Natural killer cell (primary cell): ENCODE results near the gene SHC2. TPM values are rescaled to one million over a fixed set of nuclear protein-coding genes. Genes with fewer than 3 reads are reported as not detected.
A peak's percentile ranks its signal among the peaks of the same experiment; 100 is the strongest.
"Not testable (repeated sequence)": the region's sequence is repeated elsewhere in the genome, so short reads cannot be mapped to it uniquely, and the experiment has no call there.

ENCODE experiments used
- ATAC-seq, 3 donors: fragments of 150-1000 bp in 2 of 3; fragments of 200-7000 bp in 1 of 3; cut with Tn5 transposase; 1 replicate in 1 of 3; 2 replicates in 2 of 3; pipeline ENCODE4 v1.10.0; 2021; ENCODE audit warnings: mild to moderate bottlenecking in 2 of 3, moderate library complexity in 2 of 3
- DNase-seq, 2 donors: peaks; one replicate each; pipeline versions ENCODE4 v3.0.0 to v3.0.0-alpha.2; 2013 to 2021; ENCODE audit warnings: mixed read lengths in 1 of 2
- H3K27ac ChIP-seq: one replicate; pipeline ENCODE4 v1.5.1; 2013; ENCODE audit warnings: mild to moderate bottlenecking, low read length
- H3K27me3 ChIP-seq: one replicate; pipeline ENCODE4 v1.6.1; 2013; ENCODE audit warnings: low read length; ENCODE audit not compliant: control insufficient read depth, insufficient read depth
- H3K36me3 ChIP-seq: one replicate; pipeline ENCODE4 v1.6.1; 2013; ENCODE audit warnings: low read length; ENCODE audit not compliant: control insufficient read depth, insufficient read depth
- H3K4me1 ChIP-seq: one replicate; pipeline ENCODE4 v1.6.1; 2013; ENCODE audit warnings: low read length; ENCODE audit not compliant: control insufficient read depth, insufficient read depth
- H3K4me3 ChIP-seq: one replicate; pipeline ENCODE4 v1.5.1; 2013; ENCODE audit warnings: low read length
- H3K9me3 ChIP-seq: one replicate; pipeline ENCODE4 v1.6.1; 2013; ENCODE audit warnings: low read length; ENCODE audit not compliant: control insufficient read depth, insufficient read depth
- H3K27ac Mint-ChIP-seq, 2 donors: one replicate each; pipeline ENCODE4 v1.8.0; 2022; ENCODE audit warnings: mild to moderate bottlenecking in 2 of 2, mixed read lengths in 2 of 2, moderate library complexity in 1 of 2
- H3K27me3 Mint-ChIP-seq, 2 donors: one replicate each; pipeline ENCODE4 v1.8.0; 2022; ENCODE audit warnings: low read depth in 2 of 2, mixed read lengths in 2 of 2
- H3K36me3 Mint-ChIP-seq: one replicate; pipeline ENCODE4 v1.8.0; 2022; ENCODE audit warnings: mixed read lengths
- H3K4me1 Mint-ChIP-seq, 2 donors: one replicate each; pipeline ENCODE4 v1.8.0; 2022; ENCODE audit warnings: mixed read lengths in 2 of 2
- H3K4me3 Mint-ChIP-seq: one replicate; pipeline ENCODE4 v1.8.0; 2022; ENCODE audit warnings: mild to moderate bottlenecking, moderate library complexity, mixed read lengths
- H3K9me3 Mint-ChIP-seq, 2 donors: one replicate each; pipeline ENCODE4 v1.8.0; 2022; ENCODE audit warnings: mixed read lengths in 2 of 2
- WGBS: methylation state at CpG from one replicate; pipeline ENCODE4 v1.1.7; 2013; ENCODE audit warnings: missing lambda C conversion rate; ENCODE audit not compliant: insufficient coverage; 5-methylcytosine and 5-hydroxymethylcytosine counted together
- intact Hi-C: fragments of 100-400 bp; cut with micrococcal nuclease; formaldehyde crosslinking; loops from one replicate; pipeline ENCODE4 v1.14.2; 2022
- total RNA-seq, 4 donors: library from RNA; stranded (reverse); fragments of 120-200 nt in 1 of 4; gene quantifications; one replicate each; pipeline versions ENCODE4 v1.2.3 to v1.2.4, GENCODE V29; 2013 to 2022
- TF ChIP-seq, protein P1 (sequence below): fragments of 200-600 bp; IDR thresholded peaks from one replicate; pipeline ENCODE4 v1.8.0; 2022; ENCODE audit warnings: antibody characterized with exemption

The SHC2 gene
- total RNA-seq, 3 donors from 2014 or later (not counting 1 experiment from before 2014, with no cell fraction given): 0.75 TPM; not detected in 2

DNA sequence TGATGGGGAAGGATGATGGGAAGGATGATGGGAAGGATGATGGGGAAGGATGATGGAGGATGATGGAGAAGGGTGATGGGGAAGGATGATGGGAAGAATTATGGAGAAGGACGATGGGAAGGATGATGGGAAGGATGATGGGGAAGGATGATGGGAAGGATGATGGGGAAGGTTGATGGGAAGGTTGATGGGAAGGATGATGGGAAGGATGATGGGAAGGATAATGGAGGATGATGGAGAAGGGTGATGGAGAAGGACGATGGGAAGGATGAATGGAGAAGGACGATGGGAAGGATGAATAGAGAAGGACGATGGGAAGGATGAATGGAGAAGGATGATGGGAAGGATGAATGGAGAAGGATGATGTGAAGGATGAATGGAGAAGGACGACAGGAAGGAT lies 65.4 kb downstream of the SHC2 start:
- H3K27ac Mint-ChIP-seq: peak overlapping the region in 1 of 2 donors; percentile 9
- WGBS: 82% methylated on average over 5 of the region's 5 CpGs
- no peaks in the 10 kb centered on the region for H3K27me3 Mint-ChIP-seq

DNA sequence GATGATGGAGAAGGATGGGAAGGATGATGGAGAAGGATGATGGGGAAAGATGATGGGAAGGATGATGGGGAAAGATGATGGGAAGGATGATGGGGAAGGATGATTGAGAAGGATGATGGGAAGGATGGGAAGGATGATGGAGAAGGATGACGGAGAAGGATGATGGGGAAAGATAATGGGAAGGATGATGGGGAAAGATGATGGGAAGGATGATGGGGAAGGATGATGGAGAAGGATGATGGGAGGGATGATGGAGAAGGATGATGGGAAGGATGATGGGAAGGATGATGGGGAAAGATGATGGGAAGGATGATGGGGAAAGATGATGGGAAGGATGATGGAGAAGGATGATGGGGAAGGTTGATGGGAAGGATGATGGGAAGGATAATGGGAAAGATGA lies 66.0 kb downstream of the SHC2 start:
- H3K27me3 Mint-ChIP-seq, H3K36me3 Mint-ChIP-seq, H3K27ac ChIP-seq, ATAC-seq, H3K27me3 ChIP-seq, intact Hi-C loops, H3K27ac Mint-ChIP-seq, DNase-seq, H3K9me3 ChIP-seq, H3K36me3 ChIP-seq, H3K4me3 ChIP-seq, H3K4me3 Mint-ChIP-seq, H3K4me1 ChIP-seq: not testable (repeated sequence)
- 100% methylated on average over 1 of the region's 1 CpG for WGBS
- peaks cover 8 to 12% of the 10 kb centered on the region in 2 donors for H3K9me3 Mint-ChIP-seq
- H3K4me1 Mint-ChIP-seq: peaks cover 0 to 12% of the 10 kb centered on the region in 2 donors

More for the DNA sequence above, 65.4 kb downstream of the SHC2 start:
- Histone ChIP-seq H3K27me3 (no peaks in the 10 kb centered on the region), H3K27ac (no peak overlapping the region), H3K9me3 (peaks cover 3% of the 10 kb centered on the region), H3K4me1 (no peaks in the 10 kb centered on the region), H3K4me3 (no peak overlapping the region), H3K36me3 (no peaks in the 10 kb centered on the region)
- intact Hi-C loops: no loop called here
- Mint-ChIP-seq H3K9me3 (peaks cover 8 to 12% of the 10 kb centered on the region in 2 donors), H3K4me1 (peaks cover 0 to 12% of the 10 kb centered on the region in 2 donors), H3K4me3 (no peak overlapping the region), H3K36me3 (no peaks in the 10 kb centered on the region)
- TF ChIP-seq, protein P1, sequence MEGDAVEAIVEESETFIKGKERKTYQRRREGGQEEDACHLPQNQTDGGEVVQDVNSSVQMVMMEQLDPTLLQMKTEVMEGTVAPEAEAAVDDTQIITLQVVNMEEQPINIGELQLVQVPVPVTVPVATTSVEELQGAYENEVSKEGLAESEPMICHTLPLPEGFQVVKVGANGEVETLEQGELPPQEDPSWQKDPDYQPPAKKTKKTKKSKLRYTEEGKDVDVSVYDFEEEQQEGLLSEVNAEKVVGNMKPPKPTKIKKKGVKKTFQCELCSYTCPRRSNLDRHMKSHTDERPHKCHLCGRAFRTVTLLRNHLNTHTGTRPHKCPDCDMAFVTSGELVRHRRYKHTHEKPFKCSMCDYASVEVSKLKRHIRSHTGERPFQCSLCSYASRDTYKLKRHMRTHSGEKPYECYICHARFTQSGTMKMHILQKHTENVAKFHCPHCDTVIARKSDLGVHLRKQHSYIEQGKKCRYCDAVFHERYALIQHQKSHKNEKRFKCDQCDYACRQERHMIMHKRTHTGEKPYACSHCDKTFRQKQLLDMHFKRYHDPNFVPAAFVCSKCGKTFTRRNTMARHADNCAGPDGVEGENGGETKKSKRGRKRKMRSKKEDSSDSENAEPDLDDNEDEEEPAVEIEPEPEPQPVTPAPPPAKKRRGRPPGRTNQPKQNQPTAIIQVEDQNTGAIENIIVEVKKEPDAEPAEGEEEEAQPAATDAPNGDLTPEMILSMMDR: no peak
- DNase-seq: no peak
- ATAC-seq: no peak

DNA sequence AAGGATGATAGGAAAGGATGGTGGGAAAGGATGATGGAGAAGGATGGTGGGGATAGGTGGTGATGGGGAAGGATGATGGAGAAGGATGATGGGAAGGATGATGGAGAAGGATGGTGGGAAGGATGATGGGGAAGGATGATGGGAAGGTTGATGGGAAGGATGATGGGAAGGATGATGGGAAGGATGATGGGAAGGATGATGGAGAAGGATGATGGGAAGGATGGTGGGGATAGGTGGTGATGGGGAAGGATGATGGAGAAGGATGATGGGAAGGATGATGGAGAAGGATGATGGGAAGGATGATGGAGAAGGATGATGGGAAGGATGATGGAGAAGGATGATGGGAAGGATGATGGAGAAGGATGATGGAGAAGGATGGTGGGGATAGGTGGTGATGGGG lies 67.3 kb downstream of the SHC2 start:
- intact Hi-C loops, H3K4me3 Mint-ChIP-seq, H3K36me3 Mint-ChIP-seq, H3K27me3 ChIP-seq, H3K9me3 ChIP-seq, DNase-seq, ATAC-seq, H3K27ac ChIP-seq, H3K27me3 Mint-ChIP-seq, H3K4me3 ChIP-seq, H3K4me1 ChIP-seq, H3K36me3 ChIP-seq: not testable (repeated sequence)
- Mint-ChIP-seq H3K9me3 (peaks cover 8 to 12% of the 10 kb centered on the region in 2 donors), H3K4me1 (peaks cover 0 to 12% of the 10 kb centered on the region in 2 donors), H3K27ac (peak overlapping the region in 1 of 2 donors; percentile 31)

DNA sequence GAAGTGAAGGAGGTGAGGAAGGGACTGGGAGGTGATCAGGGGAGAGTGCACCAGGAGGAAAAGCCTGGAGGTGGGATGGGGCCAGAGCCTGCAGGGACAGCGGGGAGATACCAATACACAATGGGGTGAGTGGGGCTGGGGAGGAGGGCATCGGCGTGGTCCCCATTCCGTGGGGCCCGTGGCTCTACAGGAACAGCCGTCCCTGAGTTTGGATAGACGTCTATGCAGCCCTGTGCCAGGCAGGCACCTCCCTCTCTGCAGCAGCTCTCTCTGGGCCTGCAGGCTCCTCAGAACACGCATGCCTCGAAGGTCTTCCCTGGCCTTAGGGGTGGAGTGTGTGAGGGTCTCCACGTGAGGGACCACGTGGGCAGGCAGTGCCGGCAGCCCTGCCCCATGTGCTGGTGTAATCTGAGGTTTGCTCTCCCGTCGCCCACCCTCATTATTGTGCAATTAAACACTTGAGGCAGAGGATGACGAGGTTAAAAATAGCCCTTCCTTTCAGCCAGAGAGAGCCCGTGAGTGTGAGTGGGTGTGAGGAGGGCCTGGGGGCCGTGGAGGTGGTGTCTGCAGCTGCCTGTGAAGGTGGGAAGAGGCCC lies 68.4 kb downstream of the SHC2 start:
- Mint-ChIP-seq H3K9me3 (peaks cover 8 to 12% of the 10 kb centered on the region in 2 donors), H3K27me3 (peaks cover 0 to 6% of the 10 kb centered on the region in 2 donors), H3K27ac (peak overlapping the region in 1 of 2 donors; percentile 31), H3K4me3 (no peak overlapping the region), H3K36me3 (no peaks in the 10 kb centered on the region), H3K4me1 (peaks cover 0 to 12% of the 10 kb centered on the region in 2 donors)
- DNase-seq (no peak), ATAC-seq (no peak)
- no peak overlapping the region for H3K27ac ChIP-seq
- intact Hi-C loops: no loop called here
- no peaks in the 10 kb centered on the region for H3K4me1 ChIP-seq
- H3K36me3 ChIP-seq: no peaks in the 10 kb centered on the region
- H3K4me3 ChIP-seq: no peak overlapping the region
- H3K9me3 ChIP-seq: peaks cover 3% of the 10 kb centered on the region
- TF ChIP-seq, protein P1: no peak
- 43% methylated on average over 17 of the region's 17 CpGs for WGBS
- H3K27me3 ChIP-seq: no peaks in the 10 kb centered on the region
